ENCODE measurements around the gene ZC3H7B. TPM values are rescaled to one million over a fixed set of nuclear protein-coding genes. Genes with fewer than 3 reads are reported as not detected.

Gene ZC3H7B
- total and polyA plus RNA-seq, 9 donors = 25.6 to 55.0 (median 42.2) TPM

DNA sequence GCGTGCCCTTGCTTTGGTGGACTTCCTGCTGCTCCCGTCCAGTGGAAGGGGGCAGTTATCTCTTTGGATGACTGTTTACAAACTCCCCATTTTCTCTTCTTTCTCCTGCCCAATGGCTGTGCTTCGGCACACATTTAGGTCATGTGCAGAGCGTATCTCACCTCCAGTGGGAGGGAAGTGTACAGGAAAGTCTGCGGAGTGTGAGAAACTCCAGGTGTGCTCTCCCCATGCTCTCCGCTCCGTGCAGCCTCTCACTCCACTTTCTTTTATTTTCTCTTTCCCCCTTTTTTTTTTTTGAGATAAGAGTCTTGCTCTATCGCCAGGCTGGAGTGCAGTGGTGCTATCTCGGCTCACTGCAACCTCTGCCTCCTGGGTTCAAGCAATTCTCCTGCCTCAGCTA, 68.5 kb downstream of the ZC3H7B start:
- no peaks in the 10 kb centered on the region for H3K9me3 ChIP-seq (replicated peaks; ENCODE audit: control insufficient read depth, low read depth, low read length)
- peaks cover 46% of the 10 kb centered on the region for H3K4me1 ChIP-seq (ENCODE audit: control insufficient read depth, insufficient read depth, low read length)
- H3K4me3 ChIP-seq (ENCODE audit: low read length) = no peak overlapping the region
- H3K27me3 ChIP-seq (ENCODE audit: control insufficient read depth, insufficient read depth, low read length) = no peaks in the 10 kb centered on the region
- no CpG with 5 or more reads among the region's 9 CpGs for WGBS (ENCODE audit: insufficient coverage)
- no peaks in the 10 kb centered on the region for H3K36me3 ChIP-seq (ENCODE audit: control insufficient read depth, insufficient read depth, low read length)
- H3K27ac ChIP-seq (ENCODE audit: low read length) = no peak overlapping the region
- no peak for DNase-seq

DNA sequence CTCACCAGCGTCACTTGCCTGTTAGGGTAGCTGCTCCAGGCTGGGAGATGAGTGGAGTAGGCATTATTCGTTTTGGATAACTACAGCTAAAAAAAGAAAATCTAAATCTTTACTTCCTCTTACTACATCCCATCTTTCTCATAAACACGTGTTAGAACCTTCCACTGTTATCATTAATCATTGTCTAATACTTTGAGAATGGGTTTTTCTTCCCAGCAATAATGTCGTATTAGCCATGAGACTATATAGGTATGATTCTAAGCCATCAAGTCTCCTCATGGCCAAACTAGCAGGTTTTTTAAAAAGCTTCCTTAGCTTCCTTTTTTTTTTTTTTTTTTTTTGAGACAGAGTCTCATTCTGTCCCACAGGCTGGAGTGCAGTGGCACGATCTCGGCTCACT, 76.5 kb downstream of the ZC3H7B start:
- Histone ChIP-seq H3K27ac (ENCODE audit: low read length) (no peak overlapping the region), H3K27me3 (ENCODE audit: control insufficient read depth, insufficient read depth, low read length) (no peaks in the 10 kb centered on the region), H3K36me3 (ENCODE audit: control insufficient read depth, insufficient read depth, low read length) (no peaks in the 10 kb centered on the region), H3K9me3 (replicated peaks; ENCODE audit: control insufficient read depth, low read depth, low read length) (no peaks in the 10 kb centered on the region), H3K4me1 (ENCODE audit: control insufficient read depth, insufficient read depth, low read length) (peaks cover 17% of the 10 kb centered on the region), H3K4me3 (ENCODE audit: low read length) (no peak overlapping the region)
- DNase-seq = no peak
- WGBS (ENCODE audit: insufficient coverage) = no CpG with 5 or more reads among the region's 6 CpGs

DNA sequence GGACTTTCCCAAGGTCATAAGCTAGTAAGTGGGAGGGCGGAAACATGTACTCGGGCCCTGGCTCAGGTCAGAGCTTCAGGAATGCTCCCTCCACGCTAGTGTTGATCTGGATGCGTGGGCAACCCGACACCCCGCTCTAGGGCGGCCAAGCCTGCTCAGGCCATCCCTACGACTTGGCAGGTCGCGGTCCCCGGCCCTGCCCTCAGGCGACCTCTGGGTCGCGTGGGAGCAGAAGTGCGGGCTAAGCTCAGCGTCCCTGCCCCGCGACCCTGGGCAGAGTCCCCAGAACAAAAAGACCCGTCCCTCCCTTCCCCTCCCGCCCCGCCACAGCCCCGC, 79.6 kb downstream of the ZC3H7B start:
- Histone ChIP-seq H3K27me3 (ENCODE audit: control insufficient read depth, insufficient read depth, low read length) (no peaks in the 10 kb centered on the region), H3K36me3 (ENCODE audit: control insufficient read depth, insufficient read depth, low read length) (peaks cover 3% of the 10 kb centered on the region), H3K9me3 (replicated peaks; ENCODE audit: control insufficient read depth, low read depth, low read length) (no peaks in the 10 kb centered on the region), H3K4me3 (ENCODE audit: low read length) (peak overlapping the region; percentile 56), H3K4me1 (ENCODE audit: control insufficient read depth, insufficient read depth, low read length) (peaks cover 23% of the 10 kb centered on the region), H3K27ac (ENCODE audit: low read length) (peak overlapping the region; percentile 97)
- peak; percentile 90 for DNase-seq
- under 1% methylated on average over 14 of the region's 22 CpGs for WGBS (ENCODE audit: insufficient coverage)

DNA sequence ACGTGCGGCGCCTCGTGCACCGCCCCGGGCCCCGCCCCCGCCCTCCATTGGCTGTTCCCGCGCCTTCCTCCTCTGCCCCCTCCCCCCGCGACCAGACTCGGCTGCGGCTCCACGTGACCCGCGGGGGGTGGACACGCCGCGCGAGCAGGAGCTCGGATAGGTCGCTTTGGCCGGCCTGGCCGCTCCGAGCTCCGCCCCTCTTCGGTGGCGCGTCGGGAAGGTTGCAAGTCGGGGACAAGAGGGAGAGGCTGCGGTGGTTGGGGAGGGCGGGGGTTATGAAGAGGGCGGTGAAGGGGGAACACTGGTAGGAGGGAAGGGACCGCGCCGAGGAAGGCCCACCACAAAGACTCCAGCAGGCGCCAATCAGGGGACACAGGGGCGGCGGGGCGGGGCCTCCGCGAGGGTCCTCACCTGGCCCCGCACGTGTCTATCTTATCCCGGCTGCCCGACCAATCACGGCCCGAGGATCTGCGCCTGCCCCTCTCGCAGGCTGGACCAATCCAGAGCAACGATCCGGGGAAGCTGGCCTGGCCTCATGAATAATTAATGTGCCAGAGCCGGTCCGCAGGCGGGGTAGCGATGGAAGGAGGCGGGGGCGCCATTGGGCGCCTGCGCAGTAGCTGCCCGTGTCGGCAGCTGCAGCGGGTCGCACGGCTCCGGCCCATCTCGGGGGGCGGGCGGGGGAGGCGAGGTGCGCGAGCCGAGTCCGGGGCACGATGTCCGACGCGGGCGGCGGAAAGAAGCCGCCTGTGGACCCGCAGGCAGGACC, 80.2 kb downstream of the ZC3H7B start, which contains the start of gene TEF:
Gene TEF (plus strand): TSS at position 614 of the 769 bp plus-strand sequence. CDS start 103 bp downstream, at position 717.
- peaks cover 23% of the 10 kb centered on the region for H3K4me1 ChIP-seq (ENCODE audit: control insufficient read depth, insufficient read depth, low read length)
- no peaks in the 10 kb centered on the region for H3K9me3 ChIP-seq (replicated peaks; ENCODE audit: control insufficient read depth, low read depth, low read length)
- WGBS (ENCODE audit: insufficient coverage) = under 1% methylated on average over 57 of the region's 84 CpGs

DNA sequence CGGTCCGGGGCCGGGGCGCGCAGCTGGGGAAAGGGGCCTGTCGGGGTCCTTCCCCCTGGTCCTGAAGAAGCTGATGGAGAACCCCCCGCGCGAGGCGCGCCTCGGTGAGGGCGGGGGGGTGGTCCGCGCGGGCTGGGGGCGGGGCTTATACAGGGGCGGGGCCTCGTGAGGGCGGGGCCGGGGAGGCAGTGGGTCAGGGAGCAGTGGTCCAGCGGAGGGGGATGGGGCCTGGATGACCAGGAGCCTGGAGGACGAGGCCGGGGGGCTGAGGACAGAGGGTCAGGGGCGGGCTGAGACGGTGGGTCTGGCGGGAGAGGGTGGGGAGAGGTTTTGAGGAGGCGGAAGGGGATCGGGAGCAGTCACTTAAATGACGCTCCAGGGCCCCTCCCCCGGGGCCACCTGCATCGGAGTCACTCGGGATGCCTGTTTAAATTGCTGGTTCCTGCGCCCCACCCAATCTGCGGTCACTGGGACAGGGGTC, 80.8 kb downstream of the ZC3H7B start:
- no peaks in the 10 kb centered on the region for H3K27me3 ChIP-seq (ENCODE audit: control insufficient read depth, insufficient read depth, low read length)
- no peak for DNase-seq
- H3K9me3 ChIP-seq (replicated peaks; ENCODE audit: control insufficient read depth, low read depth, low read length) = no peaks in the 10 kb centered on the region

More for the DNA sequence above, 80.2 kb downstream of the ZC3H7B start, which contains the start of gene TEF:
- Histone ChIP-seq H3K27me3 (ENCODE audit: control insufficient read depth, insufficient read depth, low read length) (no peaks in the 10 kb centered on the region), H3K27ac (ENCODE audit: low read length) (peak within 1 kb of the TSS; percentile 97), H3K4me3 (ENCODE audit: low read length) (peak within 1 kb of the TSS; percentile 64), H3K36me3 (ENCODE audit: control insufficient read depth, insufficient read depth, low read length) (peaks cover 3% of the 10 kb centered on the region)
- peak; percentile 99 for DNase-seq

GRCh38 chr22:41382610-41383009, 81.3 kb downstream of the ZC3H7B start:
- peaks cover 10% of the 10 kb centered on the region for H3K36me3 ChIP-seq (ENCODE audit: control insufficient read depth, insufficient read depth, low read length)
- H3K4me1 ChIP-seq (ENCODE audit: control insufficient read depth, insufficient read depth, low read length) = peaks cover 23% of the 10 kb centered on the region
- no peak for DNase-seq
- H3K27ac ChIP-seq (ENCODE audit: low read length) = peak overlapping the region; percentile 96
- no peaks in the 10 kb centered on the region for H3K27me3 ChIP-seq (ENCODE audit: control insufficient read depth, insufficient read depth, low read length)
- H3K9me3 ChIP-seq (replicated peaks; ENCODE audit: control insufficient read depth, low read depth, low read length) = no peaks in the 10 kb centered on the region
- 17% methylated on average over 13 of the region's 19 CpGs for WGBS (ENCODE audit: insufficient coverage)
- peak overlapping the region; percentile 64 for H3K4me3 ChIP-seq (ENCODE audit: low read length)

More for the DNA sequence above, 80.8 kb downstream of the ZC3H7B start:
- Histone ChIP-seq H3K4me1 (ENCODE audit: control insufficient read depth, insufficient read depth, low read length) (peaks cover 23% of the 10 kb centered on the region), H3K27ac (ENCODE audit: low read length) (peak overlapping the region; percentile 96), H3K36me3 (ENCODE audit: control insufficient read depth, insufficient read depth, low read length) (peaks cover 5% of the 10 kb centered on the region), H3K4me3 (ENCODE audit: low read length) (peak overlapping the region; percentile 64)
- 0% methylated on average over 24 of the region's 35 CpGs for WGBS (ENCODE audit: insufficient coverage)

GRCh38 chr22:41383085-41383484, 81.8 kb downstream of the ZC3H7B start:
- Histone ChIP-seq H3K27ac (ENCODE audit: low read length) (no peak overlapping the region), H3K4me1 (ENCODE audit: control insufficient read depth, insufficient read depth, low read length) (peaks cover 23% of the 10 kb centered on the region), H3K4me3 (ENCODE audit: low read length) (peak overlapping the region; percentile 64), H3K9me3 (replicated peaks; ENCODE audit: control insufficient read depth, low read depth, low read length) (no peaks in the 10 kb centered on the region), H3K36me3 (ENCODE audit: control insufficient read depth, insufficient read depth, low read length) (peaks cover 12% of the 10 kb centered on the region), H3K27me3 (ENCODE audit: control insufficient read depth, insufficient read depth, low read length) (no peaks in the 10 kb centered on the region)
- no peak for DNase-seq
- WGBS (ENCODE audit: insufficient coverage) = 57% methylated on average over 1 of the region's 5 CpGs

- no peak overlapping the region for H3K27ac ChIP-seq (ENCODE audit: low read length)
- H3K4me3 ChIP-seq (ENCODE audit: low read length) = no peak overlapping the region
- peaks cover 23% of the 10 kb centered on the region for H3K4me1 ChIP-seq (ENCODE audit: control insufficient read depth, insufficient read depth, low read length)
- H3K36me3 ChIP-seq (ENCODE audit: control insufficient read depth, insufficient read depth, low read length) = peaks cover 18% of the 10 kb centered on the region
- H3K27me3 ChIP-seq (ENCODE audit: control insufficient read depth, insufficient read depth, low read length) = no peaks in the 10 kb centered on the region
- DNase-seq = no peak
- no peaks in the 10 kb centered on the region for H3K9me3 ChIP-seq (replicated peaks; ENCODE audit: control insufficient read depth, low read depth, low read length)
Measured at GRCh38 chr22:41384128-41384527, 82.8 kb downstream of the ZC3H7B start.

GRCh38 chr22:41387341-41387740, 86.0 kb downstream of the ZC3H7B start:
- Histone ChIP-seq H3K4me3 (ENCODE audit: low read length) (no peak overlapping the region), H3K4me1 (ENCODE audit: control insufficient read depth, insufficient read depth, low read length) (peaks cover 11% of the 10 kb centered on the region), H3K9me3 (replicated peaks; ENCODE audit: control insufficient read depth, low read depth, low read length) (no peaks in the 10 kb centered on the region), H3K27ac (ENCODE audit: low read length) (no peak overlapping the region), H3K27me3 (ENCODE audit: control insufficient read depth, insufficient read depth, low read length) (no peaks in the 10 kb centered on the region), H3K36me3 (ENCODE audit: control insufficient read depth, insufficient read depth, low read length) (peaks cover 29% of the 10 kb centered on the region)
- WGBS (ENCODE audit: insufficient coverage) = no CpG with 5 or more reads among the region's 7 CpGs
- DNase-seq = no peak

GRCh38 chr22:41394012-41394356, 92.7 kb downstream of the ZC3H7B start:
- Histone ChIP-seq H3K27me3 (ENCODE audit: control insufficient read depth, insufficient read depth, low read length) (no peaks in the 10 kb centered on the region), H3K4me1 (ENCODE audit: control insufficient read depth, insufficient read depth, low read length) (peaks cover 11% of the 10 kb centered on the region), H3K36me3 (ENCODE audit: control insufficient read depth, insufficient read depth, low read length) (peaks cover 63% of the 10 kb centered on the region), H3K27ac (ENCODE audit: low read length) (peak overlapping the region; percentile 42), H3K9me3 (replicated peaks; ENCODE audit: control insufficient read depth, low read depth, low read length) (no peaks in the 10 kb centered on the region), H3K4me3 (ENCODE audit: low read length) (no peak overlapping the region)
- no peak for DNase-seq
- 82% methylated on average over 9 of the region's 11 CpGs for WGBS (ENCODE audit: insufficient coverage)
